Measurements from ENCODE around the gene TRAF2.

DNA sequence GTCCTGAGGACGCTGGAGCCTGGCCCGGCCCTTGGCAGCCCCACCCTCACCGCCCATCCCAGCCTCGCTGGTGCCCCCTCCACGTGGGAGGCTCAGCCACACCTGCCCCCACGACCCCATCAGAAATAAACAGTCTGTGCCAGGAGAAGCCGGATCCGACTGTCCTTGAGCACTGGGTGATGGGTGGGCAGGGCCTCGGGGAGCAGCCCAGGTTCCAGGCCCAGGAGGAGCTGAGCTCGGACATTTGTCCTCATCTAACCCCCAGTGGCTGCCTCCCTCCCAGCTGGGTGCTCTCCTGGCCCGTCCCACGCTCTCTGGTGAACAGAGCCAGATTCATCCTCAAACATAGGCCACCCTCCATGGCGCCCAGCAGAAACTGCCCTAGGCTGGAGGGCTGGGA, 86.4 kb downstream of the TRAF2 start:
- TF ChIP-seq MYC (IDR thresholded peaks at IDR 0.05; ENCODE audit: low read depth, low read length) (no peak), POLR2A (IDR thresholded peaks at IDR 0.05; ENCODE audit: extremely low read depth, insufficient read length) (no peak)
- TF ChIP-seq, protein P1, sequence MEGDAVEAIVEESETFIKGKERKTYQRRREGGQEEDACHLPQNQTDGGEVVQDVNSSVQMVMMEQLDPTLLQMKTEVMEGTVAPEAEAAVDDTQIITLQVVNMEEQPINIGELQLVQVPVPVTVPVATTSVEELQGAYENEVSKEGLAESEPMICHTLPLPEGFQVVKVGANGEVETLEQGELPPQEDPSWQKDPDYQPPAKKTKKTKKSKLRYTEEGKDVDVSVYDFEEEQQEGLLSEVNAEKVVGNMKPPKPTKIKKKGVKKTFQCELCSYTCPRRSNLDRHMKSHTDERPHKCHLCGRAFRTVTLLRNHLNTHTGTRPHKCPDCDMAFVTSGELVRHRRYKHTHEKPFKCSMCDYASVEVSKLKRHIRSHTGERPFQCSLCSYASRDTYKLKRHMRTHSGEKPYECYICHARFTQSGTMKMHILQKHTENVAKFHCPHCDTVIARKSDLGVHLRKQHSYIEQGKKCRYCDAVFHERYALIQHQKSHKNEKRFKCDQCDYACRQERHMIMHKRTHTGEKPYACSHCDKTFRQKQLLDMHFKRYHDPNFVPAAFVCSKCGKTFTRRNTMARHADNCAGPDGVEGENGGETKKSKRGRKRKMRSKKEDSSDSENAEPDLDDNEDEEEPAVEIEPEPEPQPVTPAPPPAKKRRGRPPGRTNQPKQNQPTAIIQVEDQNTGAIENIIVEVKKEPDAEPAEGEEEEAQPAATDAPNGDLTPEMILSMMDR (IDR thresholded peaks at IDR 0.05; ENCODE audit: low read depth, low read length), result no peak
